Fibroblast of villous mesenchyme (primary cell): ENCODE data around the gene ARVCF. TPM values are rescaled to one million over a fixed set of nuclear protein-coding genes. Genes with fewer than 3 reads are reported as not detected.
A peak's percentile ranks its signal among the peaks of the same experiment; 100 is the strongest.

Source experiments
- DNase-seq: peaks from one replicate; pipeline ENCODE4 v3.0.0-alpha.2; 2010; ENCODE audit warnings: low read depth
- H3K4me3 ChIP-seq: 2 replicates; pipeline ENCODE4 v1.5.1; 2011; ENCODE audit warnings: low read depth, mild to moderate bottlenecking, low read length
- CTCF ChIP-seq: IDR thresholded peaks from 2 replicates; pipeline ENCODE4 v1.5.1; 2012; ENCODE audit warnings: low read depth, mild to moderate bottlenecking, low read length; ENCODE audit not compliant: insufficient read depth
- total RNA-seq: library from RNA; depleted of rRNA; stranded (reverse); fragments of >200 nt; gene quantifications from 2 replicates; pipeline ENCODE4 v1.2.3, GENCODE V29; 2012

The ARVCF gene
- total RNA-seq, 1 donor: 6.0 TPM

DNA sequence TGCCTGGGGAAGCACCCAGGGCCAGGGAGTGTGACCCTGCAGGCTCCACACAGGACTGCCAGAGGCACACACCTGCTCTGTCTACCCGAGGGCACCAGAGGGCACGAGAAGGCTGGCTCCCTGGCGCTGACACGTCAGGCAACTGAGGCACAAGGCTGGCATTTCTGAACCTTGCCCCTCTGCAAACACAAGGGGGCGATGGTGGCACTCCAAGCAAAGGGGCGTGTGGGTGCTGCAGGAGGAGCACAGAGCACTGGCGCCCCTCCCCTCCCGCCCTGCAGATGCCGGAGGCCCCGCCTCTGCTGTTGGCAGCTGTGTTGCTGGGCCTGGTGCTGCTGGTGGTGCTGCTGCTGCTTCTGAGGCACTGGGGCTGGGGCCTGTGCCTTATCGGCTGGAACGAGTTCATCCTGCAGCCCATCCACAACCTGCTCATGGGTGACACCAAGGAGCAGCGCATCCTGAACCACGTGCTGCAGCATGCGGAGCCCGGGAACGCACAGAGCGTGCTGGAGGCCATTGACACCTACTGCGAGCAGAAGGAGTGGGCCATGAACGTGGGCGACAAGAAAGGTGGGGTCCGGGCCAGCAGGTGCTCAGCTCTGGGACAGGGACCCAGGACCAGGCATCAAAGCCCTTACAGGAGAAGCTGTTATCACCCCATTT lies 54.2 kb downstream of the ARVCF start:
- DNase-seq: peak; percentile 83

GRCh38 chr22:19961868-19962245 lies 54.8 kb downstream of the ARVCF start:
- TF ChIP-seq CTCF: no peak
- DNase-seq: no peak
- H3K4me3 ChIP-seq: no peak overlapping the region

More for the DNA sequence above, 54.2 kb downstream of the ARVCF start:
- H3K4me3 ChIP-seq: no peak overlapping the region
- TF ChIP-seq CTCF: peak; percentile 71

GRCh38 chr22:19961201-19961580 lies 55.4 kb downstream of the ARVCF start:
- TF ChIP-seq CTCF: no peak
- H3K4me3 ChIP-seq: no peak overlapping the region
- no peak for DNase-seq

- DNase-seq: no peak
- TF ChIP-seq CTCF: no peak
- H3K4me3 ChIP-seq: no peak overlapping the region
Observed at GRCh38 chr22:19960491-19961200, 56.0 kb downstream of the ARVCF start.

GRCh38 chr22:19959587-19960490 lies 56.8 kb downstream of the ARVCF start:
- peak overlapping the region; percentile 34 for H3K4me3 ChIP-seq
- TF ChIP-seq CTCF: no peak
- no peak for DNase-seq

GRCh38 chr22:19959043-19959586 lies 57.5 kb downstream of the ARVCF start:
- H3K4me3 ChIP-seq: peak overlapping the region; percentile 48
- DNase-seq: peak; percentile 77

More at GRCh38 chr22:19959043-19959586, 57.5 kb downstream of the ARVCF start:
- TF ChIP-seq CTCF: no peak
